HEK293 (cell line): ENCODE measurements around the gene LRRC4C.

Experiments used
- CTCF ChIA-PET: fragments of 350-600 bp; formaldehyde crosslinking; extraction: SDS; loops from one replicate; lab custom pipeline; 2021; ENCODE audit warnings: antibody characterized with exemption; lab: Yijun Ruan, JAX
- POLR2A ChIA-PET: fragments of 300-600 bp; formaldehyde crosslinking; extraction: SDS; loops from one replicate; lab custom pipeline; 2020; ENCODE audit warnings: antibody characterized with exemption, inconsistent platforms; lab: Yijun Ruan, JAX
- H3K27ac ChIP-seq: fragments of 200-500 bp; sonication (Bioruptor generic); 2 replicates; pipeline ENCODE4 v1.5.1; 2014; ENCODE audit warnings: low read depth, low read length, control low read depth, inconsistent platforms; ENCODE audit errors: extremely low read depth
- H3K36me3 ChIP-seq, 2 experiments: fragments of 200-500 bp in 1 of 2; sonication (Bioruptor generic) in 1 of 2; 1 replicate in 1 of 2; 2 replicates in 1 of 2; pipeline ENCODE4 v1.5.1; 2014 to 2017; ENCODE audit warnings: inconsistent platforms in 2 of 2, low read length in 2 of 2; ENCODE audit not compliant: control insufficient read depth in 2 of 2, insufficient read depth in 1 of 2
- H3K4me1 ChIP-seq: fragments of 200-500 bp; sonication (Bioruptor generic); 2 replicates; pipeline ENCODE4 v1.5.1; 2014; ENCODE audit warnings: mild to moderate bottlenecking, low read length, inconsistent platforms; ENCODE audit not compliant: control insufficient read depth, insufficient read depth
- H3K4me3 ChIP-seq: 2 replicates; pipeline ENCODE4 v1.5.1; 2011; ENCODE audit warnings: low read depth, mild to moderate bottlenecking, control low read depth, low read length, moderate library complexity
- H3K9me3 ChIP-seq: fragments of 200-500 bp; sonication (Bioruptor generic); 2 replicates; pipeline ENCODE4 v1.5.1; 2014; ENCODE audit warnings: low read depth, low read length, inconsistent platforms; ENCODE audit not compliant: control insufficient read depth, insufficient read depth
- HIC1 ChIP-seq: fragments of 450-650 bp; formaldehyde crosslinking; IDR thresholded peaks from 2 replicates; pipeline ENCODE4 v1.5.1; 2016; ENCODE audit warnings: missing biosample characterization, missing genetic modification characterization
- ZBTB17 ChIP-seq: fragments of 450-650 bp; formaldehyde crosslinking; IDR thresholded peaks from 2 replicates; pipeline ENCODE4 v1.5.1; 2016; ENCODE audit warnings: missing biosample characterization, missing genetic modification characterization
- ZNF114 ChIP-seq: fragments of 450-650 bp; formaldehyde crosslinking; IDR thresholded peaks from 2 replicates; pipeline ENCODE4 v1.5.0; 2017; ENCODE audit warnings: missing biosample characterization, missing genetic modification characterization
- ZNF148 ChIP-seq: fragments of 450-650 bp; formaldehyde crosslinking; IDR thresholded peaks from 2 replicates; pipeline ENCODE4 v1.5.0; 2017; ENCODE audit warnings: missing biosample characterization, missing genetic modification characterization, borderline replicate concordance
- ZNF23 ChIP-seq: fragments of 450-650 bp; formaldehyde crosslinking; IDR thresholded peaks from 2 replicates; pipeline ENCODE4 v1.5.1; 2016; ENCODE audit warnings: missing biosample characterization, missing genetic modification characterization, borderline replicate concordance
- ZNF280D ChIP-seq: fragments of 450-650 bp; formaldehyde crosslinking; IDR thresholded peaks from 2 replicates; pipeline ENCODE4 v1.5.1; 2016; ENCODE audit warnings: missing biosample characterization, missing genetic modification characterization
- ZNF292 ChIP-seq: fragments of 450-650 bp; formaldehyde crosslinking; IDR thresholded peaks from 2 replicates; pipeline ENCODE4 v1.5.1; 2016; ENCODE audit warnings: low read depth, missing biosample characterization, missing genetic modification characterization, borderline replicate concordance
- ZNF302 ChIP-seq: fragments of 450-650 bp; formaldehyde crosslinking; IDR thresholded peaks from 2 replicates; pipeline ENCODE4 v1.5.1; 2016; ENCODE audit warnings: missing biosample characterization, missing genetic modification characterization, low read depth
- ZNF37A ChIP-seq: fragments of 450-650 bp; IDR thresholded peaks from 2 replicates; pipeline ENCODE4 v1.5.1; 2018; ENCODE audit warnings: missing biosample characterization, missing genetic modification characterization
- ZNF398 ChIP-seq: fragments of 450-650 bp; formaldehyde crosslinking; IDR thresholded peaks from 2 replicates; pipeline ENCODE4 v1.5.1; 2017; ENCODE audit warnings: missing biosample characterization, missing genetic modification characterization
- ZNF404 ChIP-seq: fragments of 450-650 bp; formaldehyde crosslinking; IDR thresholded peaks from 2 replicates; pipeline ENCODE4 v1.5.1; 2017; ENCODE audit warnings: missing biosample characterization, missing genetic modification characterization
- ZNF449 ChIP-seq: fragments of 450-650 bp; formaldehyde crosslinking; IDR thresholded peaks from 2 replicates; pipeline ENCODE4 v1.5.1; 2017; ENCODE audit warnings: missing biosample characterization, mild to moderate bottlenecking, missing genetic modification characterization, moderate library complexity
- ZNF610 ChIP-seq: fragments of 450-650 bp; formaldehyde crosslinking; IDR thresholded peaks from 2 replicates; pipeline ENCODE4 v1.5.1; 2016; ENCODE audit warnings: missing biosample characterization, missing genetic modification characterization, borderline replicate concordance
- ZNF624 ChIP-seq: fragments of 450-650 bp; formaldehyde crosslinking; IDR thresholded peaks from 2 replicates; pipeline ENCODE4 v1.5.1; 2017; ENCODE audit warnings: missing biosample characterization, missing genetic modification characterization
- ZNF629 ChIP-seq: fragments of 450-650 bp; formaldehyde crosslinking; IDR thresholded peaks from 2 replicates; pipeline ENCODE4 v1.5.1; 2017; ENCODE audit warnings: missing biosample characterization, missing genetic modification characterization
- ZNF776 ChIP-seq: fragments of 450-650 bp; formaldehyde crosslinking; IDR thresholded peaks from 2 replicates; pipeline ENCODE4 v1.5.0; 2017; ENCODE audit warnings: missing biosample characterization, missing genetic modification characterization, borderline replicate concordance
- ZSCAN16 ChIP-seq: fragments of 450-650 bp; formaldehyde crosslinking; IDR thresholded peaks from 2 replicates; pipeline ENCODE4 v1.5.1; 2016; ENCODE audit warnings: missing biosample characterization, missing genetic modification characterization

LRRC4C gene

GRCh38 chr11:41116970-41117369 is 342.5 kb downstream of the LRRC4C start (continued):
- TF ChIP-seq ZNF398 (tag by site-specific recombination) (no peak), ZNF37A (tag by site-specific recombination) (no peak), ZNF148 (tag by site-specific recombination) (no peak), ZNF302 (tag by site-specific recombination) (no peak)

GRCh38 chr11:41115066-41115465 is 344.4 kb downstream of the LRRC4C start:
- Histone ChIP-seq H3K9me3 (no peaks in the 10 kb centered on the region), H3K27ac (no peak overlapping the region), H3K4me3 (no peak overlapping the region), H3K36me3 (no peaks in the 10 kb centered on the region), H3K4me1 (no peaks in the 10 kb centered on the region)
- ChIA-PET CTCF (no interaction called here), POLR2A (no interaction called here)
- TF ChIP-seq ZNF114 (tag by site-specific recombination) (no peak), ZNF280D (tag by site-specific recombination) (no peak), ZNF624 (no peak), ZNF23 (tag by site-specific recombination) (no peak), ZNF610 (no peak), ZNF449 (tag by site-specific recombination) (no peak), ZNF292 (tag by site-specific recombination) (no peak), ZSCAN16 (tag by site-specific recombination) (no peak), ZBTB17 (tag by site-specific recombination) (no peak), ZNF776 (tag by site-specific recombination) (no peak), ZNF37A (tag by site-specific recombination) (no peak), ZNF404 (tag by site-specific recombination) (no peak), ZNF629 (tag by site-specific recombination) (no peak), HIC1 (tag by site-specific recombination) (no peak)
